SK-N-SH (cell line): ENCODE measurements around the gene TARS1. TPM values are rescaled to one million over a fixed set of nuclear protein-coding genes. Genes with fewer than 3 reads are reported as not detected.

Experiments
- CTCF ChIA-PET: fragments of 300-600, 350-600 bp; formaldehyde crosslinking; extraction: SDS; loops from one replicate; lab custom pipeline; 2021; lab: Yijun Ruan, JAX
- POLR2A ChIA-PET: fragments of 350-600 bp; sonication (Branson Sonifier 250); formaldehyde crosslinking; extraction: SDS; loops from one replicate; lab custom pipeline; 2020; ENCODE audit warnings: antibody characterized with exemption, inconsistent platforms; lab: Yijun Ruan, JAX
- DNase-seq: peaks from one replicate; pipeline ENCODE4 v3.0.0; 2012
- H2AFZ ChIP-seq: fragments of 200-600 bp; sonication (generic); 2 replicates; pipeline ENCODE4 v1.8.1; 2016; ENCODE audit warnings: antibody characterized with exemption, mild to moderate bottlenecking, low read depth
- H3F3A ChIP-seq: fragments of 200-600 bp; sonication (generic); replicated peaks from 2 replicates; pipeline ENCODE3; 2016; ENCODE audit warnings: antibody characterized with exemption, mild to moderate bottlenecking; ENCODE audit not compliant: insufficient read depth
- H3K27ac ChIP-seq, 2 experiments: fragments of 200-500 bp in 1 of 2; fragments of 200-600 bp in 1 of 2; sonication (Bioruptor generic) in 1 of 2; sonication (generic), shearing (Covaris generic) in 1 of 2; 2 replicates each; pipeline versions ENCODE4 v1.5.1 to v1.6.1; 2014 to 2016; ENCODE audit warnings: low read depth in 2 of 2, inconsistent platforms in 1 of 2, low read length in 1 of 2, mild to moderate bottlenecking in 1 of 2, mixed read lengths in 1 of 2
- H3K27me3 ChIP-seq: fragments of 200-600 bp; sonication (generic), shearing (Covaris generic); 2 replicates; pipeline ENCODE4 v1.6.1; 2016; ENCODE audit warnings: mixed run types; ENCODE audit not compliant: insufficient read depth
- H3K36me3 ChIP-seq, 2 experiments: fragments of 200-500 bp in 1 of 2; fragments of 200-600 bp in 1 of 2; sonication (Bioruptor generic) in 1 of 2; sonication (generic) in 1 of 2; replicated peaks in 1 of 2; 2 replicates each; pipeline versions ENCODE3 to v1.5.1; 2014 to 2016; ENCODE audit warnings: low read length in 1 of 2, mild to moderate bottlenecking in 1 of 2; ENCODE audit not compliant: insufficient read depth in 2 of 2, control insufficient read depth in 1 of 2
- H3K4me1 ChIP-seq, 2 experiments: fragments of 200-500 bp in 1 of 2; fragments of 200-600 bp in 1 of 2; sonication (Bioruptor generic) in 1 of 2; sonication (generic), shearing (Covaris generic) in 1 of 2; 2 replicates each; pipeline versions ENCODE4 v1.5.1 to v1.6.1; 2014 to 2016; ENCODE audit warnings: low read depth in 1 of 2, low read length in 1 of 2, mixed run types in 1 of 2; ENCODE audit not compliant: insufficient read depth in 2 of 2, control insufficient read depth in 1 of 2
- H3K4me2 ChIP-seq: fragments of 200-600 bp; sonication (generic), shearing (Covaris generic); 2 replicates; pipeline ENCODE4 v1.6.1; 2017; ENCODE audit warnings: mixed run types
- H3K4me3 ChIP-seq, 2 experiments: fragments of 200-500 bp in 1 of 2; fragments of 200-600 bp in 1 of 2; sonication (Bioruptor generic) in 1 of 2; sonication (generic), shearing (Covaris generic) in 1 of 2; 2 replicates each; pipeline versions ENCODE4 v1.5.1 to v1.8.1; 2014 to 2016; ENCODE audit warnings: low read depth in 2 of 2, inconsistent platforms in 1 of 2, low read length in 1 of 2, mild to moderate bottlenecking in 1 of 2, mixed read lengths in 1 of 2, moderate library complexity in 1 of 2
- H3K79me2 ChIP-seq: fragments of 200-600 bp; sonication (generic); 2 replicates; pipeline ENCODE4 v1.8.1; 2017; ENCODE audit warnings: mild to moderate bottlenecking; ENCODE audit not compliant: insufficient read depth
- H3K9ac ChIP-seq: fragments of 200-600 bp; sonication (generic); 2 replicates; pipeline ENCODE4 v1.6.1; 2017; ENCODE audit warnings: mixed run types
- H3K9me2 ChIP-seq: fragments of 200-600 bp; sonication (generic); 2 replicates; pipeline ENCODE4 v1.6.1; 2017; ENCODE audit warnings: mixed run types
- H3K9me3 ChIP-seq: fragments of 200-600 bp; sonication (generic); 2 replicates; pipeline ENCODE4 v1.6.1; 2017; ENCODE audit warnings: mixed run types, mild to moderate bottlenecking, moderate library complexity
- H4K20me1 ChIP-seq: fragments of 200-600 bp; sonication (generic); 2 replicates; pipeline ENCODE4 v1.6.1; 2017; ENCODE audit warnings: mild to moderate bottlenecking, mixed run types; ENCODE audit not compliant: insufficient read depth
- CHD2 ChIP-seq: fragments of 150-350 bp; IDR thresholded peaks from 2 replicates; pipeline ENCODE4 v1.6.1; 2018; ENCODE audit warnings: low read length; ENCODE audit not compliant: partially characterized antibody
- ELF1 ChIP-seq: IDR thresholded peaks from 2 replicates; pipeline ENCODE4 v1.4.0; 2012
- EP300 ChIP-seq, 2 experiments: IDR thresholded peaks; 2 replicates each; pipeline versions ENCODE4 v1.4.0 to v1.6.1; 2012; ENCODE audit warnings: borderline replicate concordance in 1 of 2, low read depth in 1 of 2, low read length in 1 of 2
- EZH2phosphoT487 ChIP-seq: fragments of 200-600 bp; sonication (generic); IDR thresholded peaks from 2 replicates; pipeline ENCODE4 v1.6.1; 2017; ENCODE audit warnings: low read depth, mixed run types, mild to moderate bottlenecking, antibody characterized with exemption, moderate library complexity, borderline replicate concordance
- FOSL2 ChIP-seq: IDR thresholded peaks from 2 replicates; pipeline ENCODE4 v1.4.0; 2012; ENCODE audit warnings: low read depth, mild to moderate bottlenecking, moderate library complexity, borderline replicate concordance
- FOXJ3 ChIP-seq: sonication (generic); formaldehyde crosslinking; IDR thresholded peaks from 2 replicates; pipeline ENCODE4 v1.5.1; 2020; ENCODE audit warnings: mild to moderate bottlenecking, missing genetic modification reagents
- FOXM1 ChIP-seq: IDR thresholded peaks from 2 replicates; pipeline ENCODE4 v1.4.0; 2012; ENCODE audit warnings: low read depth, mild to moderate bottlenecking
- GATA2 ChIP-seq: sonication (generic); formaldehyde crosslinking; IDR thresholded peaks from 2 replicates; pipeline ENCODE4 v1.5.0; 2020; ENCODE audit warnings: mild to moderate bottlenecking, missing genetic modification reagents
- JUND ChIP-seq: IDR thresholded peaks from 2 replicates; pipeline ENCODE4 v1.4.0; 2012
- MAX ChIP-seq: IDR thresholded peaks from 2 replicates; pipeline ENCODE4 v1.4.0; 2012; ENCODE audit warnings: low read depth
- MEF2A ChIP-seq: IDR thresholded peaks from 2 replicates; pipeline ENCODE4 v1.4.0; 2012; ENCODE audit warnings: low read depth, borderline replicate concordance
- NFIC ChIP-seq: IDR thresholded peaks from 2 replicates; pipeline ENCODE4 v1.4.0; 2012; ENCODE audit warnings: borderline replicate concordance
- NRF1 ChIP-seq: IDR thresholded peaks from 2 replicates; pipeline ENCODE4 v1.6.1; 2012; ENCODE audit warnings: low read depth, mild to moderate bottlenecking, low read length
- RCOR1 ChIP-seq: fragments of 150-350 bp; IDR thresholded peaks from 2 replicates; pipeline ENCODE4 v1.6.1; 2017; ENCODE audit warnings: antibody characterized with exemption, low read length
- REST ChIP-seq: IDR thresholded peaks from 2 replicates; pipeline ENCODE4 v1.6.1; 2012; ENCODE audit warnings: mild to moderate bottlenecking, low read depth, low read length, moderate library complexity
- RFX5 ChIP-seq: IDR thresholded peaks from 2 replicates; pipeline ENCODE4 v1.6.1; 2012; ENCODE audit warnings: mild to moderate bottlenecking, improper control_type of control experiment, low read length
- SIN3A ChIP-seq: IDR thresholded peaks from 2 replicates; pipeline ENCODE4 v1.6.1; 2012; ENCODE audit warnings: low read depth, mild to moderate bottlenecking, low read length, moderate library complexity, borderline replicate concordance
- SMC3 ChIP-seq: IDR thresholded peaks from 2 replicates; pipeline ENCODE4 v1.6.1; 2012; ENCODE audit warnings: low read depth, low read length, improper control_type of control experiment
- TAF1 ChIP-seq: IDR thresholded peaks from 2 replicates; pipeline ENCODE4 v1.6.1; 2012; ENCODE audit warnings: low read depth, mild to moderate bottlenecking, low read length, moderate library complexity, borderline replicate concordance
- TEAD4 ChIP-seq: IDR thresholded peaks from 2 replicates; pipeline ENCODE4 v1.4.0; 2012; ENCODE audit warnings: mild to moderate bottlenecking, borderline replicate concordance; ENCODE audit not compliant: insufficient read depth
- USF2 ChIP-seq: fragments of 150-350 bp; IDR thresholded peaks from 2 replicates; pipeline ENCODE4 v1.6.1; 2017; ENCODE audit warnings: antibody characterized with exemption, low read length, low read depth, borderline replicate concordance
- WGBS: methylation state at CpG from one replicate; pipeline ENCODE4 v1.1.6; 2017; ENCODE audit warnings: low lambda C conversion rate; 5-methylcytosine and 5-hydroxymethylcytosine counted together
- polyA plus RNA-seq, 3 experiments: library from polyadenylated mRNA; depleted of rRNA; stranded (reverse); fragments of >200 nt; gene quantifications; 2 replicates each; pipeline ENCODE4 v1.2.3, GENCODE V29; 2012
- TF ChIP-seq, protein P1 (sequence below): fragments of 150-350 bp; IDR thresholded peaks from 2 replicates; pipeline ENCODE4 v1.6.1; 2016; ENCODE audit warnings: mild to moderate bottlenecking, low read depth, low read length
- TF ChIP-seq, protein P2 (sequence below): fragments of 200-600 bp; sonication (generic); IDR thresholded peaks from 2 replicates; pipeline ENCODE4 v1.6.1; 2017; ENCODE audit warnings: antibody characterized with exemption, mild to moderate bottlenecking, moderate library complexity

The TARS1 gene
- polyA plus RNA-seq (2012; rRNA removed) = 58.4 and 74.1 TPM in 2 replicates
- polyA plus RNA-seq (2012; cell fraction: cytosol; rRNA removed) = 79.7 and 97.9 TPM in 2 replicates
- polyA plus RNA-seq (2012; cell fraction: nucleus; rRNA removed) = 40.2 and 75.3 TPM in 2 replicates

GRCh38 chr5:33440482-33441240 is at the start of gene TARS1:
Gene TARS1 (plus strand): TSS chr5:33440965. CDS start chr5:33441087, 122 bp downstream.
- Histone ChIP-seq H3K9ac (peak within 1 kb of the TSS; percentile 94), H3K79me2 (peaks cover 68% of the 10 kb centered on the region), H3K4me1 (peaks cover 8 to 10% of the 10 kb centered on the region in 2 experiments; a peak in 3 of 4 replicates), H3K27ac (peak within 1 kb of the TSS; percentile 99), H3K36me3 (peaks cover 19% of the 10 kb centered on the region in 2 experiments), H2AFZ (peak within 1 kb of the TSS; percentile 79), H3K9me3 (no peaks in the 10 kb centered on the region), H3K4me2 (peak within 1 kb of the TSS; percentile 93), H3K9me2 (no peaks in the 10 kb centered on the region), H3K4me3 (peak within 1 kb of the TSS; percentile 90 to 94), H4K20me1 (peaks cover 42% of the 10 kb centered on the region), H3K27me3 (no peaks in the 10 kb centered on the region), H3F3A (peaks cover 31% of the 10 kb centered on the region)
- ChIA-PET POLR2A (interaction anchor here (1.1 kb wide), 1 partner anchor 1489 kb away, joined by 5 read pairs; the partner anchor contains the start of gene DNAJC21), CTCF (interaction anchor here (1.0 to 1.4 kb wide), 2 partner anchors 30 to 93 kb away, joined by 3 to 4 read pairs; no protein-coding TSS in a partner anchor)
- DNase-seq = peak; percentile 91
- WGBS = under 1% methylated on average over 30 of the region's 52 CpGs
- TF ChIP-seq RCOR1 = peak; percentile 64
- no peak for TF ChIP-seq EZH2phosphoT487
- TF ChIP-seq MEF2A = no peak
- no peak for TF ChIP-seq TEAD4
- peak; percentile 19; the same call in 1 of the 2 replicates for TF ChIP-seq NFIC
- TF ChIP-seq SIN3A = peak; percentile 63; the same call in 1 of the 2 replicates
- no peak for TF ChIP-seq USF2
- no peak for TF ChIP-seq FOXJ3
- TF ChIP-seq GATA2 = peak; percentile 17; the same call in 1 of the 2 replicates
- TF ChIP-seq ELF1 = peak; percentile 94
- TF ChIP-seq MAX = peak; percentile 95
- TF ChIP-seq CHD2 = peak; percentile 23
- TF ChIP-seq, protein P1, sequence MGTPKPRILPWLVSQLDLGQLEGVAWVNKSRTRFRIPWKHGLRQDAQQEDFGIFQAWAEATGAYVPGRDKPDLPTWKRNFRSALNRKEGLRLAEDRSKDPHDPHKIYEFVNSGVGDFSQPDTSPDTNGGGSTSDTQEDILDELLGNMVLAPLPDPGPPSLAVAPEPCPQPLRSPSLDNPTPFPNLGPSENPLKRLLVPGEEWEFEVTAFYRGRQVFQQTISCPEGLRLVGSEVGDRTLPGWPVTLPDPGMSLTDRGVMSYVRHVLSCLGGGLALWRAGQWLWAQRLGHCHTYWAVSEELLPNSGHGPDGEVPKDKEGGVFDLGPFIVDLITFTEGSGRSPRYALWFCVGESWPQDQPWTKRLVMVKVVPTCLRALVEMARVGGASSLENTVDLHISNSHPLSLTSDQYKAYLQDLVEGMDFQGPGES = peak; percentile 29; the same call in 1 of the 2 replicates
- TF ChIP-seq FOXM1 = no peak
- peak; percentile 81 for TF ChIP-seq NRF1
- TF ChIP-seq TAF1 = peak; percentile 56
- TF ChIP-seq, protein P2, sequence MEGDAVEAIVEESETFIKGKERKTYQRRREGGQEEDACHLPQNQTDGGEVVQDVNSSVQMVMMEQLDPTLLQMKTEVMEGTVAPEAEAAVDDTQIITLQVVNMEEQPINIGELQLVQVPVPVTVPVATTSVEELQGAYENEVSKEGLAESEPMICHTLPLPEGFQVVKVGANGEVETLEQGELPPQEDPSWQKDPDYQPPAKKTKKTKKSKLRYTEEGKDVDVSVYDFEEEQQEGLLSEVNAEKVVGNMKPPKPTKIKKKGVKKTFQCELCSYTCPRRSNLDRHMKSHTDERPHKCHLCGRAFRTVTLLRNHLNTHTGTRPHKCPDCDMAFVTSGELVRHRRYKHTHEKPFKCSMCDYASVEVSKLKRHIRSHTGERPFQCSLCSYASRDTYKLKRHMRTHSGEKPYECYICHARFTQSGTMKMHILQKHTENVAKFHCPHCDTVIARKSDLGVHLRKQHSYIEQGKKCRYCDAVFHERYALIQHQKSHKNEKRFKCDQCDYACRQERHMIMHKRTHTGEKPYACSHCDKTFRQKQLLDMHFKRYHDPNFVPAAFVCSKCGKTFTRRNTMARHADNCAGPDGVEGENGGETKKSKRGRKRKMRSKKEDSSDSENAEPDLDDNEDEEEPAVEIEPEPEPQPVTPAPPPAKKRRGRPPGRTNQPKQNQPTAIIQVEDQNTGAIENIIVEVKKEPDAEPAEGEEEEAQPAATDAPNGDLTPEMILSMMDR = no peak
- no peak for TF ChIP-seq REST
- peak; percentile 67; the same call in 1 of the 2 replicates for TF ChIP-seq RFX5
- no peak for TF ChIP-seq JUND
- no peak for TF ChIP-seq FOSL2
- no peak for TF ChIP-seq SMC3
- TF ChIP-seq EP300 (IDR thresholded peaks at IDR 0.05; ENCODE audit: borderline replicate concordance in 1 of 2, low read depth in 1 of 2, low read length in 1 of 2) = peak in 1 of 2 experiments; percentile 47; a peak in 1 of 4 replicates
